ENCODE results near the gene FGF8.

FGF8 gene

DNA sequence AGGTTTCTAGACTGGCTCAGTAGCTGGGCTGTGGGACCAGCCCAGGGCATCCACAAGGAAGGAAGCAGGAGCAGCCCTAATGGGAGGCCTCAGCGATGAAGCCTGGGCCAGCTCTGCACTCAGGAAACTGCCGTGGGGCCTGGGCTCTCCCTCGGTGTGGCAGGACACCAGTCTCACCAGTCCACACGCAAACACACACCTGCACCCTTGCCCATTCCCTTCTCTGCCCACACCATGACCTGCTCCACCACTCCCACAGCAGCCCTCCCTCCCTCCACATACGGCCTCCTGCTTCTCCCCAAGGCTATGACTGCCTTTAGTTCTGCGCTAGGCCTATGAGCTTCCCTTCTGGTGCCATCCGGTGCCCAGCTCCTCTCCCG lies 7.1 kb downstream of the FGF8 start:
- no peak for DNase-seq

DNA sequence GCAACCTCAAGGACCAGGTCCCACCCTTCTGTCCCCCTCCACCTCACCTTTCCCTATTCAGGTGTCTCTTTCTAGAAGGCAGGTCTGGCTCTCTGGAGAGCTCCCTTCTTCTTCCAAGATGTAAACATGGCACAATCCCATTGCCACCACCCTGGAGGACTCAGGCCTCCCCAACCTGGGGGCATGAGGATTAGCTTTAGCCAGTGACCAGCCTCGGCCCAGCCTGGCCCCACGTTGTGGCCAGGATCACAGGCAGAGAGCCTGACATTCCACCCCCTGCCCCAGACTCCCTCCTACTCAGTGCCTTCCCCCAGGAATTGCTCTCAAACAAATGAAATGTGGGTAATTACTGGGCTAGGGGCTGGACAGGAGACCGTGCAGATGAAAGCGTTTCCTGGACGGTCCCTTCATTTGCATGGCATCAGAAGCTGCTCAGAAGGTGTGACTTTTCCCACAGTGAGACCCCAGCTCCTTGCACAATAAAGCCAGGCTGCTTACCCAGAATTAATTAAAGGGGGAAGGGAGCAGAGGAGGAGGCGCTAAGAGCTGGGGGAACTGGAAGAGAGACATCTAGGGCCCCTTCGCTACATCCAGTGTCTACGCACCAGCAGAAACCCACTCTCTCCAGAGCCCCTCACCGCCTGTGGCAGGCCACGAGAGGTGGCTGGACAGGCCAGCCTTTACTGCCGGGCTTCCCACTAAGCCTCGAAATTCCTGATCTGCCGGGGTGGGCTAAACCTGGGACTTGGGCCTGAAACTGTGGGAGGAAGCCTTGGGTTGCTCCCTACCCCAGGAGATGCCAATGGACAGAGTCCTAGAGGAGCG lies 7.7 kb downstream of the FGF8 start:
- DNase-seq, result no peak

DNA sequence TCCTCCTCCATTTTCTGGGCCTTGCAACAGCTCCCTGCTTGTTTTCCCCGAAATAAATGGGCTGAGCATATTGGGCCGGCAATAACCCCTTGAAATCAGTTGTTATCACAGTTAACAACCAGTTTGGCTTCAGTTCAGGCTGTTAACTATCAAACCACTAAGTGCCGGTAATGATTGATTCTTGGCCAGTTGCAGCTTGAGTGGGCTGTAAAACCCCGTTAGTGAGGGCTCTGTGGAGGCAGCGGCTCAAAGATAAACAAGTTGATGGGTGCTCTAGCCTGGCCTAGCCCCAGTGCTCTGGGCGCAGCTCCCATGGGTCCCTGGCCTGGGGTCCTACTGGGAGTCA lies 8.3 kb downstream of the FGF8 start:
- DNase-seq, result no peak

DNA sequence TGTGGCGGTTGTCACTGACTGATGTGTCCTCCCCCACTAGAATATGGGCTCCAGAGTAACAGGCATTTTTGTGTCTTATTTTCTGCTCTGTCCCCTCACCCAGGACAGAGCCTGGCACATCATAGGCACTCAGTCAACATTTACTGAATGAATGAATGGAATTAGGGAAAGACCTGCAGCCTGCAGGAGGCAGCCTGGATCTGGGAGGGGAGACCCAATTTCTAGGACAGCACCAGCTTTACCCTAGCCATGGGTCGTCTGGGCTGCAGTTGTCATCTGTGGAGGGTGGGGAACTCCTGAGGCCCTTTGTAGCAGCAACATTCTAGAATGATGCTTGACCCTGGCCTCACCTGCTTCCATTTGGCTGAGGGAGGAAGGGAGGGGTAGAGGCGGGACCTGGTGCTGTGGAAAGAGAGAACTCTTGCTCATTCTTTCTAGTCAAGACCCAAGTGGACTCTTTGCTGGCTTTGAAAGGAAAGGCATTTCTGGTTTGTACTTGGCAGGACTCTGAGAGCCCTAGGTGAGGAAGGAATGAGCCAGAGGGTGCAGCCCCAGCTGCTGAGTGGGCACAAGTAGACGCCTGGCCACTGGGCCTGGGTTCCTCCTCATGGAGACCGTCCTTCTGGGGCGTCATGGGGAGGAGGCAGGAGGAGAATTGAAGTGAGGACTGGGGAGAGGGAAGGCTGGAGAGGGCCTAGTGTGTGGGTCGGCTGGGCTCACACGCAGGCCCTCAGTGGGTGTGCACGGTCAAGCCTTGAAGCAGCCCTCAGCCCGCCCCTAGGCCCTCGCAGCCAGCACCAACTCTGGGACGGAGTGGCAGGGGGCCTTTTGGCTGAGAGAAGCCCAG lies 8.9 kb downstream of the FGF8 start:
- DNase-seq, result no peak

DNA sequence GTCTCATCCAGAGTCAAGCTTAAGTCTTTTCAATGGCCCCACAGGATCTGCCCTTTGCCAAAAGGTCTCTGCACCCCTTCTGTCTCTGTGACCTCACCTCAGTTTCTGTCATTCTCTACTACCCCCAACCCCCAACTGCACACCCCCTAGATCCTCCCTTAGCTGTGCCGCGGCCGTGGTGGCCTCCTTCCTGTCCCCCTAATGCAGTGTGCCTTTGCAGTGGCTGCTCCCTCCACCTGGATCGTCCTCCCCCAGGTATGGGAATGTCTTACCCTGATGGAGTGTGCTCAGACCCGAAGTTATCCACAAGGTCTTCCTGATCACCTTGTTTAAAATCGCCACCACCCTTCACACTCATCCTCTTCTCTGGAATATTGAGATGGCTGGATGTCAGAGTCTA lies 9.6 kb downstream of the FGF8 start:
- no peak for DNase-seq

DNA sequence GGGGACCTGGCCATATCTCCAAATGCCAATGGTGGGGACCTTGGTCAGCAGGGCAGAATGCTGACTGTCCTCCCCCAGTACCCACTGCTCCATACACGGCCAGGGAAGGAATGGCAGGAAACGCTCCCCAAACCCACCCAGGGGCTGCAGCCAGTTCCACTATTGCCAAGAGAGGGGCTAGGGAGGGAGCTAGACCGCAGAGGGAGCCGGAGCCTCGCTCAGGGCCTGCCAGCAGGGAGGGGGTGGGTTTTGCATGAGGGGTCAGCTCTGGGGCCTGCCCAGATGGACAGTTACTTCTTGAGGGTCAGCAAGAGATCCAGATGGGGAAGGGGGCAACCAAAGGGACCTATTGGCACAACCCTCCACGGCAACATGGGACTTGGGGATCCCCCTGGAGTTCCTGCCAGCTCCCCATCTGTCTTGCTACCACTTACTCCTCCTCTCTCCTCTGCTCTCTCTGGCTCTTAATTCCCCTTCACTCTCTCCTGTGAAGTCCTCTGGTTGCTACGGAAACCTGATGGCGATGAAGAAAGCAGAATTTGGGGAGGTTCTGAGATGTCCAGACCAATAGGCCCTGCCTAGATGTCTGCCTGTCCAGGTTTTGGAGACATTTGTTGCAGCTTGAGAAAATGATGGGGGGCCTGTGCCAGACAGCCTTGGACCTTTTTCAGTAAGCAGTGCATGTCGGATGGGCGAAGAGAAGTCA lies 12.6 kb downstream of the FGF8 start:
- DNase-seq, result no peak

DNA sequence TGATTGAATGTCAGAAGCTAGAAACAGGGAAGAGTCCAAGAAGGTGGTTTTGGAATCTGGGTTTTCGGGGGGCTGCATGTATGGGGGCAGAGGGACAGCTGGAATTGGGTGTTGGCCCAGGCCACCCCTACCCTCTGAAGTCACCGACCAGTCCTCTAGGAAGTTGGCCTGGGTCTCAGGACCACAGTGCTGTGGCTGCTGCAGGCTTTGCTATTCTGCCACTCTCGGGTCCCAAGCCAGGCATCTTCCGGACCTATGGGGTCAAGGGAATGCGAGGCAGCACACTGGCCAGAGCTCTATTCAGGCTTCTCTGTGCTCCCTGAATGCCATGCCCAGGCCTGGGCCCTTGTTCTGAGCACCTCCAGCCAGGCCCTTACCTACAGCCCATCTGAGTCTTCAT lies 13.2 kb downstream of the FGF8 start:
- no peak for DNase-seq

DNA sequence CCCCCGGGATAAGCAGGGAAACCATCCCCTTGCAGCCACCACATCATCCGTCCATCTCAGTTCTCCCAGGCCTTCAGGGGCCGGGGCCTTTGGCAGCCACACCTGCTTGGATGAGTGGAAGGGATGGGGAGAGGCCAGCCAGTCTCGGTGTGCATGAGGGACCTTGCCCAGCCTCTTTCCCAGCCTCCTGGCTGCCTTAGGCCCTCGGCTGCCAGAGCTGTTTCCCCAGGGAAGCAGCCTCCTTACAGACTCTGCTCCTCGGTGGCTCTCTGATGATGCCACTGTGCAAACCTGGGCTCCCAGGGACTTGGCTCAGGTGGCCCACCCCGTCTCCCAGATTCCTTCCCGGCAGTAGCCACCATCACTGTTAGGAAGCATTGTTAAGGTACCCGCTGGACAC lies 14.7 kb downstream of the FGF8 start:
- DNase-seq, result no peak

DNA sequence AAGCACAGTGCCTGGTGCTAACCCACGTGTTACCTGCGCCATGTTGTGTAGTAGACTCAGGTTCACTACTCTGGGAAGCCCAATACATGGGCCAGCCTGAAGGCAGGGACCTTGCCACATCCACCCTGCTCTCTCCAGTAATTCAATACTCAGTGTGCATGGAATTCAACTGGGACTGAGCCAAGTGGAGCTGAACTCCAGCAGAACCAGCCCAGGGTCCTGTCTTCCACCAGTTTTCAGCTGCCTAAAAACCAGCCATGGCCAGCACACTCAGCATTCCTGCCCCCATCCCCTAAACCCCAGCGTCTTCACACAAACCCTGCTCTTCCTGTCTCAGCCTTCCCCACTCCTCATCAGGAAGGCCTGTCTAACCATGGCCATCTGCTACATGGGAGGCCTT lies 15.4 kb downstream of the FGF8 start:
- no peak for DNase-seq

DNA sequence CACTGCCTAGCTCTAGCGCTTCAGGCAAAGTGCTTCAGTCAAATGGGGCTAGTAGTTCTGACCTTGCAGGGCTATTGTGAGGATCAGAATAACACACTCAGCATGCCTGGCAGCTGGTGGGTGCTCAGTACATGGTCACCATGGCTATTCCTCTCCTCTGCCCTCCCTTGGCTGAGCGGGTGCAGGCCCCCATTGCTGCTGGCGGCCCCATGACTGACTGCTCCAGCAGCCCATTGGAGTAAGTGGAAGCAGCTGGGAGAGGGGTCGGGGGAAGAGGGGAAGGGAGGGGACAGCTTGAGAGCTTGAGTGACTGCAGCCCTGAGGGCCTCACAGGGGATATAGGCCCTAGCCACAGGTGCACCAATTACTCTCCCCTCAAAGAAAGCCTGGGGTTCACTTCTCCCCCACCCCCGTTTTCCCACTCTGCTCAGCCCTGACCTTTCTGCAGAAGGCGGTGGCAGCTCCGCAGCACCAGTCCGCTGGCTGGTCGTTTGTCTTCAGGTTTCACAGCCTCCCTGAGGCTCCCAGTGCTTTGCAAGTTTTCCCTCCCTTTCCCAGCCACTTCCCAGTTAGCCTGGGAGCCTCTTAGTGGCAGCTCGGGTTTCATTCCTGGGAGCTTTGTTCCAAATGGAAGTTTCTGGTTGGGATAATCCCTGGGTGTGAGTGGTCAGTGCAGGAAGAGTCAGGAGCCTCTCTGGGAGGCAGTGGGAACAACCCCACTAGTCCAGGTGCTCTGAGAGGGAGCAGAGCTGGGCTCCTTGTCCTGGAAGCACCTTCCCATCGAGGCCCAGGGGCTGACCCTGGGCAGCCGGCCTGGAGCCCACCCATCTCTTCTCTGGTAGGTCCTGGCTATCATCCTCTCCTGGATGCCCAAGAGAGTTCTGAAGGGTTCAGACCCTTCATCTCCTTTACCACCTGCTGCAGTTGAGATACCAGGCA lies 16.3 kb downstream of the FGF8 start:
- DNase-seq, result no peak

DNA sequence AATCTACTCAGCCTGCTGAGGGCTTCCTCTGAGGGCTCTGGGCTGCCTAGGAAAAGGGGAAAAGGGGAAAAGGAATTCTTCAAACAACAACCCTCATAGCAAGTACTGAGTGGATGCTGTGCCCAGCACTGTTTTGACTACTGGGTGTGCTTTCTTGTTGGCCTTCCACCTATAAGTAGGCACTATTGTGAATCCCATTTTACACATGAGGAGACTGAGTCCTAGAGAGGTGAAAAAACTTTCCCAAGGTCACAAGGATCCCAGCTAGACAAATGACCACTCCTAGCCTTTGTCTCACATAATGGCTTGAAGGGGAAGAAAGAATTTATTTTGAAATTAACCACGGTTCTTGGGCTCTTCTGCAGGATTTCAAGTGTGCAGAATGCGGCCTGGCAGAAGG lies 17.1 kb downstream of the FGF8 start:
- no peak for DNase-seq

DNA sequence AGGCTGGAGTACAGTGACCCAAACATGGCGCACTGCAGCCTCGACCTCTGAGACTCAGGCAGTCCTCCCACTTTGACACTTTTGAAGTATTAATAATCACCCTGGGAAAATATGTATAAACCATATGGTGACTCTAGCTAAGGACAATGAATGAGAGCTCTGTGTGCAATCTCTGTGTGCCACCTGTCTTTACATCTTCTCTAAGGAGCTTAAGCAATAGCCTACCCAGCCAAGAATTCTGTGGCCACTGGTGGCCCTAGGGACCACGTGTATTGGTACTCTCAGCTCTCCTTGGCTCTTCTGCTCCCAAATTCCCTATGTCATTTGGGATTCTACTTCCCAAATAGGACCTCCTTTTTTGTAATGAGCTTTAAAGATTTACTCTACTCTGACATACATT lies 23.7 kb downstream of the FGF8 start:
- DNase-seq, result no peak

DNA sequence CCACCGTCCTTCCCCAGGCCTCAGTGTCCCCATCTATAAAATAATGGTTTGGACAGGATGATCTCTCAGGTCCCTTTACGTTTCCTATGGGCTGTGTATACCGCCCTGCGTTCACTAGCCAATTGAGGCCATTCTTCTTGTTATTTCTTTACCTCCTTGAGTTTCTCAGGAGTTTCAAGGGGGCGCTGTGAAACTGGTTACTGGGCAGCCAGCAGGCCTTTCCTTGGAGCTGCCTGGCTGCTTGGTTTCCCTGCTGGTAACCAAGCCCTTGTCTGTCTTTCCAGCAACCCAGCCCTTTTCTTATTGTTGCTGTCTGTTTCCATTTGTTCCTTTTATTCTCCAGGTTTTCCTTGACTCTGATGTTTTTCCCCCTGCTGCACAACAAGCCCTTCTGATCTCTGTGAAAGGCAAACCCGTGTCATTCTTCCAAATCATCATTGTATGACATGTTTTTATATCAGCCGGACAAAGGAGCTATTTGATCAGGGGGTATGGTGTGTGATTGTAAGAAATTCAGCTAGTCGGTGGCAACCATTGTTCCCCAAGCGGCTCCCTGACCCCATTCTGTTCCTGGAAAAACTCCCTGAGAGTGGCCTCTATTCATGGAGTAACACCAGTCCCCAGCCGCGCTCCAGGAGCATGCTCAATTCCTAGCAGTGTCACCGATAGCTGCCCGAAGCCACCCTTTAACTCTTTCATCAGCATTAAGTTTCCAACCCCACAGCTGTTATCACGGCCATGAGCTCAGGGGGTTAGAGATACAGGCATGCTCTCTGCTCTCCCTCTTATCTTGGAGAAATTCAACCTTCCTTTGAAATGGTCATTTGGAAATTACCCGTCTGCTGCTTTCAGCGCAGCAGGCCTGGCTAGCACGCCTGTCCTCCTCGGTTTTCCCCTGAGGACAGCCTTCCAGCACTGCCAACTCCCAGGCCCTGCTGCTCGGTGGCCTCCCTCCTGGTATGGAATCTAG lies 26.6 kb downstream of the FGF8 start:
- no peak for DNase-seq

DNA sequence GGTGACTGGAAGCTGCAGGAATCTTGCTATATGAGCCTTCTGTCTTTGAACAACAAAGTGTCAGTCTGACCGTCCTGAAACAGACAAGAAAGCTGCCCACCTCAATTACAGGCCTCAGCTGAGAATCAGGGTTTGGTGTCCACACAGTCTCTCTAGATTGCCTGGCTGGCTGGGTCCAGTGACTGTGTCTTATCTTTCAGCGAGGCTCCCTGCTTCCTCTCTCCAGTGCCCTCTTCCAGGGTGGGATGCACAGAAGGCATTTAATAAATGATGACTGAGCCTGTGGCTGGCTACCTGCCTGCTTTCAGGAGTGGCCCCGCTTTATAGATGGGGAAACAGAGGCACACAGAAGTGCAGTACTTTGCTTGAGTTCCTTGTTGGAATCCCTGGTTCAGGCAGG lies 27.4 kb downstream of the FGF8 start:
- DNase-seq, result no peak

DNA sequence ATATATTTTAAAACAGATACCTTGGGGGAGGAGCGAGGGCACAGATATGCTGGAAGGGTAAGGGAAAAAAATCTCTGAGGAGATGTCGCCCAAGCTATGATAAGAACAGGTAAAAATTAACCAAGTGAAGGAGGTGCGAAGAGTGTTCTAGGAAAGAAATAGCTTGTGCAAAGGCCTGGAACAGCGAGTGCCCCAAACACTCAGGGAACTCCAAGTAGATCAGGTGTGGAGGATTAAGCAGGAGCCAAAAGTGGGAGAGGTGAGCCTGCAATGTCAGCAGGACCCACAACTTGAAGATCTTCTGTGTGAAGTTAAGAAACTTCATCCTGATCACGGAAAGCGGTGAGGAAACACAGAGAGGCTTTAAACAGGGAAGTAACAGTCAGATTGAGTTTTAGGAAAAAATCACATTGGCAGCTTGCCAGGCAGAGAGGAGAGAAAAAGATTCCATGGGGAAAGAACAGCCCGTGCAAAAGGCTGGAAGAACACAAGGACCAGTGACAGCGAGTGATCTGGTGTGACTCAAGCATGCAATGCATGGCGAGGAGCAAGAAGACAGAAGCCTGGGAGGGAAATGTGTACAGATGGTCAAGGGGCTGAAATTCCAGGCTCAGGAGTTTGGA lies 30.7 kb downstream of the FGF8 start:
- DNase-seq, result no peak

DNA sequence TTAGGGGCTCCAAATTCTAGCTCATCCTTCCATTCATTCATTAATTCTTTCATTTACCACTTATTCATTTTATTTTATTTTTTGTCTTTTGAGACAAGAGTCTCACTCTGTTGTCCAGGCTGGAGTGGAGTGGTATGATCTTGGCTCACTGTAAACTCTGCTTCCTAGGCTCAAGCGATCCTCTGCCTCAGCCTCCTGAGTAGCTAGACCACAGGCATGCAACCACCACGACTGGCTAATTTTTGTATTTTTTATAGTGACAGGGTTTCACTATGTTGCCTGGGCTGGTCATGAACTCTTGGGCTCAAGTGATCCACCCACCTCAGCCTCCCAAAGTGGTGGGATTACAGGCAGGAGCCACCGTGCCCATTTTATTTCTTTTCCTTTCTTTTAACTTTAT lies 31.6 kb downstream of the FGF8 start:
- DNase-seq, result no peak

DNA sequence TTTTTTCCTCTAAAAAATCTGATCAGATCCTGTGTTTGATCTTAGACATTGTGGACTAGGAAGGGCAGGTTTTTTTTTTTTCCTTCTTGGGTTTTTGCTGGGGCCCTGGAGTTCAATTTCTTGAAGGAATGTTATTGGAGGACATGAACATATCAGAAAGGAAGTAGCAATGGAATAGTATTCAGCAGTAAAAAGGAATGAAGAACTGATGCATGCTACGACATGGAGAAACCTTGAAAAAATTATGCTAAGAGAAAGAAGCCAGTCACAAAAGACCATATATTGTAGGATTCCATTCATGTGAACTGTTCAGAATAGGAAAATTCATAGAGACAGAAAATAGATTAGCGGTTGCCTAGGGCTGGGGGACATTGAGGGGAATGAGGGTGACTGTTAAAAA lies 34.0 kb downstream of the FGF8 start:
- DNase-seq, result no peak

DNA sequence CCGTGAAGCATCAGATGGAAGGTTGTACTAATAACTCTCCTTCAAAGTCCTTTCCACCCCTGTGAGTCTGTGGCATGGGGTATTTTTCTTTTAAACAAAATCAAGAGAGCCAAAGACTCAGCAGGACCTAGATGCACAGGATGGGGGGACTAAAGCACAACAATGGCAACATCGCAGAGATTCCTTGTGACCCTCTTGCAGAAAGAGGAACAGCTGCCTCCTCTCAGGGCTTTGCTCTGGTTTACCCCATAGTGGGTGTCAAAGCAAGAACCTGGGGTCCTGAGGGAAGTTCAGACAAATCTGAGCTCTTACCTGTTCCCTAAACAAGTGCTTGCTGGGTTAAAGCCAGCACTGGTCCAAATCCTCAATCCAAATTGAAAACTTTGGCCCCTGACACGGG lies 39.2 kb downstream of the FGF8 start:
- DNase-seq, result no peak

DNA sequence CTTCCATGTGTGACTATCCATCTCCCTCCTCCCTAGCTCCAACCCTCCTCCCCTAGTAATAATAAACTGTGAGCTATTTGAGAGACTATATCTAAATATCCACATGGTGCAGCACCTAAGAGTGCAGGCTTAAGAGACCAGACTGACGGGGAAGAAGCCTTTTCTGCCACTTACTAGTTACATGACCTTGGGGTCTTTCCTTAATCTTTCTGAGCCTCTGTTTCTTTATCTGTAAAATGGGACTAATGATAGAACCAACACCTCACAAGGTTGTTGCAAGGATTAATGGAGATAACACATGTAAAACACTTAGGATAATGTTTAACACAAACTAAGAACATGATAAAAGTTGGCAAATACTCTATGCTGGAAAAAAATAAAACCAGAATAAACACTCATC lies 43.8 kb downstream of the FGF8 start:
- DNase-seq, result no peak

DNA sequence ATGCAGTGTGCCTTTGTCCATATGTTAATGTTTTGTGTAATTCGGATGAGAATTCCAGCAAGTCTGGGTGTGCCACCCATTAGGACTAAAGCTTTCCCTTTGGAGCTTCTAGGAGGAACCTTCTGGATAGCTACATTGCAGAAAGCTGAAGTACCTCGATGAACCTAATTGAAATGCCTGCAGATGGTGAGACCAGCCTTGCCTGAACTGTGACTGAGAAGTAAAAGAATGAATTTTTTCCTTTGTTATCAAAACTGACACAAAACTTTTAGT lies 49.9 kb downstream of the FGF8 start:
- no peak for DNase-seq
